WI38 (cell line): ENCODE data around the gene PATZ1.
A peak's percentile ranks its signal among the peaks of the same experiment; 100 is the strongest.

Source experiments
- H3K4me3 ChIP-seq: 2 replicates; pipeline ENCODE4 v1.5.1; 2011; ENCODE audit warnings: low read depth, mild to moderate bottlenecking, control low read depth, low read length
- CTCF ChIP-seq: IDR thresholded peaks from 2 replicates; pipeline ENCODE4 v1.5.1; 2012; ENCODE audit warnings: low read depth, mild to moderate bottlenecking, control low read depth, low read length

Gene PATZ1

DNA sequence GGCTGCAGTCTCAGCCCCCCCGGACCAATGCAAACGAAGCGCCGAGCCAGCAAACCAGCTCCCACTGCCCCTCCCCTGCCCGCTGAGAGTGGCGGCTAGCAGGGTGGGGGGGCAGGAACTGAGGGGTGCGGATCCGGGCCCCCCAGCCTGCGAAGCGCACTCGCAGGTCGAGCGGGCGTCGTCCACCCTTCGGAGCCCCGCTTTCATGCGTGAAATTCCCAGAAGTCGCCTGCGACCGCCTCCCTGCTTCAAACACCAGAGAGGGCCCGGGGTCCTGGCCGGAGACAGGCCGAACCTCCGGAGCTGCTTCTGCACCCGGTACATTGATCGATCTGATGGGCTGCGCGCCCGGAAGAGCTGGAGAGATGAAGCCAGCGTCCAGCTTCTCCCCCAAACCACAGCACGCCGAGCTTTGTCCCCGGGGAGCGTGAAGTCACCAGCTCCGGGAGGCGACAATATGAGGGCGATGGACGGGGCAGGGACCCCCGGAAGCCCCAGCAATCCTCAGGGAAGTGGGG is 646 bp upstream of the PATZ1 start:
- TF ChIP-seq CTCF, result no peak

GRCh38 chr22:31345331-31346254 is 553 bp downstream of the PATZ1 start:
- TF ChIP-seq CTCF, result peak; percentile 83
- peak overlapping the region; percentile 69 for H3K4me3 ChIP-seq

More for the DNA sequence above, 646 bp upstream of the PATZ1 start:
- H3K4me3 ChIP-seq, result peak overlapping the region; percentile 61

GRCh38 chr22:31344578-31345330 is 1.4 kb downstream of the PATZ1 start:
- H3K4me3 ChIP-seq, result peak overlapping the region; percentile 69
- TF ChIP-seq CTCF, result no peak

DNA sequence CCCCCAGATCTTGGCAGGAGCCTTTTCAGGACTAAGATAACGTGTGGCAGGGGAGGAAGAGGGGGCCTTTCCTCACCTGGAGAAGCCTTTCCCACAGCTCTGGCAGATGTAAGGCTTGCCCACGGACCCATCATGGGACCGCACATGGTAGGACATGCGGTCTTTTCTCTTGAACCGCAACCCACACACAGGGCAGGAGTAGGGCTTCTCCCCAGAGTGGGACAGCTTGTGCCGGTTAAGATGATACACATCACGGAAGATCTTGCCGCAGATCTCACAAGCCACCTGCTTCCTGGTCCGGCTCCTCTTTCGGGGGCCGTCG is 1.9 kb downstream of the PATZ1 start:
- H3K4me3 ChIP-seq, result peak overlapping the region; percentile 23
- no peak for TF ChIP-seq CTCF

- TF ChIP-seq CTCF, result no peak
- peak overlapping the region; percentile 23 for H3K4me3 ChIP-seq
These were observed 2.6 kb downstream of the PATZ1 start for GRCh38 chr22:31343235-31344191.

GRCh38 chr22:31342389-31343140 is 3.6 kb downstream of the PATZ1 start:
- H3K4me3 ChIP-seq, result no peak overlapping the region
- no peak for TF ChIP-seq CTCF
